Right lobe of liver (tissue), 6 donors: ENCODE measurements around the gene NLN. TPM values are rescaled to one million over a fixed set of nuclear protein-coding genes. Genes with fewer than 3 reads are reported as not detected.

Experiments
- ATAC-seq, 4 donors: fragments of 200-7000 bp; cut with Tn5 transposase; one replicate each; pipeline ENCODE4 v1.9.1; 2020; ENCODE audit warnings: mild to moderate bottlenecking in 4 of 4, moderate library complexity in 4 of 4
- DNase-seq, 3 donors: peaks; one replicate each; pipeline ENCODE4 v3.0.0-alpha.2; 2020
- H3K27ac ChIP-seq, 3 donors: fragments of 200-600 bp; one replicate each; pipeline ENCODE4 v1.8.0; 2022
- H3K27me3 ChIP-seq, 2 donors: fragments of 200-600 bp; one replicate each; pipeline ENCODE4 v1.8.0; 2022
- H3K36me3 ChIP-seq, 4 donors: fragments of 200-600 bp; sonication (generic) in 1 of 4; one replicate each; pipeline versions ENCODE4 v1.5.1 to v1.8.0; 2017 to 2022; ENCODE audit warnings: control low read depth in 1 of 4
- H3K4me1 ChIP-seq, 4 donors: fragments of 200-600 bp; sonication (generic) in 1 of 4; one replicate each; pipeline versions ENCODE4 v1.5.1 to v1.8.0; 2017 to 2022; ENCODE audit warnings: control low read depth in 1 of 4
- H3K4me3 ChIP-seq, 3 donors: fragments of 200-600 bp; one replicate each; pipeline ENCODE4 v1.8.0; 2022
- H3K9me3 ChIP-seq, 4 donors: fragments of 200-600 bp; sonication (generic) in 1 of 4; one replicate each; pipeline versions ENCODE4 v1.5.1 to v1.8.0; 2017 to 2022; ENCODE audit warnings: control low read depth in 1 of 4
- POLR2A ChIP-seq: fragments of 450-650 bp; IDR thresholded peaks from one replicate; pipeline ENCODE4 v1.6.1; 2017; ENCODE audit warnings: antibody characterized with exemption, mild to moderate bottlenecking
- WGBS: methylation state at CpG from one replicate; pipeline ENCODE4 v1.1.6; 2018; ENCODE audit warnings: low coverage, low lambda C conversion rate; ENCODE audit not compliant: insufficient coverage; ENCODE audit errors: missing lambda C conversion rate; 5-methylcytosine and 5-hydroxymethylcytosine counted together
- intact Hi-C, 2 donors: fragments of 100-400 bp; cut with DNase I; formaldehyde crosslinking; loops; one replicate each; pipeline versions ENCODE4 v1.11.2 to v1.14.1; 2022
- total RNA-seq, 6 experiments: library from RNA; depleted of rRNA in 2 of 6; stranded (reverse); fragments of >200 nt in 2 of 6; fragmentation: NEBNext Ultra II Directional in 3 of 6; extraction: Animal tissue kit (Norgen Biotek cat#: 25700) in 3 of 6; gene quantifications; one replicate each; pipeline versions ENCODE4 v1.1.0 to v1.2.4, GENCODE V29; 2016 to 2023
- TF ChIP-seq, protein P1 (sequence below), 4 donors: fragments of 200-600 bp in 3 of 4; fragments of 450-650 bp in 1 of 4; IDR thresholded peaks; one replicate each; pipeline versions ENCODE4 v1.5.1 to v1.8.0; 2016 to 2022; ENCODE audit warnings: antibody characterized with exemption in 4 of 4, mild to moderate bottlenecking in 2 of 4
- donor health status: DM: no; HTN: yes; CAD: no.
- donor health status: DM: no; HTN: no; CAD: no.
- donor health status: DM: no; HTN: no; CAD: no.
- donor health status: DM: no; HTN: yes; CAD: no.
- donor health status: DM: no; HTN: yes; CAD: no.

The NLN gene
- total RNA-seq, 6 experiments from 2014 or later, result 28.3 to 68.2 (median 36.7) TPM

- no peak overlapping the region for H3K27ac ChIP-seq
- no peak for ATAC-seq
- no peaks in the 10 kb centered on the region for H3K4me1 ChIP-seq
- no peaks in the 10 kb centered on the region for H3K36me3 ChIP-seq
- no peak overlapping the region for H3K4me3 ChIP-seq
- no peak for DNase-seq
- no peaks in the 10 kb centered on the region for H3K9me3 ChIP-seq
- no peak for TF ChIP-seq POLR2A
- TF ChIP-seq, protein P1, sequence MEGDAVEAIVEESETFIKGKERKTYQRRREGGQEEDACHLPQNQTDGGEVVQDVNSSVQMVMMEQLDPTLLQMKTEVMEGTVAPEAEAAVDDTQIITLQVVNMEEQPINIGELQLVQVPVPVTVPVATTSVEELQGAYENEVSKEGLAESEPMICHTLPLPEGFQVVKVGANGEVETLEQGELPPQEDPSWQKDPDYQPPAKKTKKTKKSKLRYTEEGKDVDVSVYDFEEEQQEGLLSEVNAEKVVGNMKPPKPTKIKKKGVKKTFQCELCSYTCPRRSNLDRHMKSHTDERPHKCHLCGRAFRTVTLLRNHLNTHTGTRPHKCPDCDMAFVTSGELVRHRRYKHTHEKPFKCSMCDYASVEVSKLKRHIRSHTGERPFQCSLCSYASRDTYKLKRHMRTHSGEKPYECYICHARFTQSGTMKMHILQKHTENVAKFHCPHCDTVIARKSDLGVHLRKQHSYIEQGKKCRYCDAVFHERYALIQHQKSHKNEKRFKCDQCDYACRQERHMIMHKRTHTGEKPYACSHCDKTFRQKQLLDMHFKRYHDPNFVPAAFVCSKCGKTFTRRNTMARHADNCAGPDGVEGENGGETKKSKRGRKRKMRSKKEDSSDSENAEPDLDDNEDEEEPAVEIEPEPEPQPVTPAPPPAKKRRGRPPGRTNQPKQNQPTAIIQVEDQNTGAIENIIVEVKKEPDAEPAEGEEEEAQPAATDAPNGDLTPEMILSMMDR (IDR thresholded peaks at IDR 0.05), result no peak
- WGBS, result 81% methylated on average over 3 of the region's 3 CpGs
- no peaks in the 10 kb centered on the region for H3K27me3 ChIP-seq
- intact Hi-C loops, result no loop called here
Observed at GRCh38 chr5:65874241-65874640, 152.2 kb downstream of the NLN start.

- no peak overlapping the region for H3K27ac ChIP-seq
- H3K4me1 ChIP-seq, result no peaks in the 10 kb centered on the region
- no peaks in the 10 kb centered on the region for H3K9me3 ChIP-seq
- intact Hi-C loops, result no loop called here
- TF ChIP-seq, protein P1 (IDR thresholded peaks at IDR 0.05), result no peak
- TF ChIP-seq POLR2A, result no peak
- DNase-seq (no peak), ATAC-seq (no peak)
- no peaks in the 10 kb centered on the region for H3K36me3 ChIP-seq
- no peaks in the 10 kb centered on the region for H3K27me3 ChIP-seq
- H3K4me3 ChIP-seq, result no peak overlapping the region
Observed at GRCh38 chr5:65876496-65876895, 154.5 kb downstream of the NLN start.

DNA sequence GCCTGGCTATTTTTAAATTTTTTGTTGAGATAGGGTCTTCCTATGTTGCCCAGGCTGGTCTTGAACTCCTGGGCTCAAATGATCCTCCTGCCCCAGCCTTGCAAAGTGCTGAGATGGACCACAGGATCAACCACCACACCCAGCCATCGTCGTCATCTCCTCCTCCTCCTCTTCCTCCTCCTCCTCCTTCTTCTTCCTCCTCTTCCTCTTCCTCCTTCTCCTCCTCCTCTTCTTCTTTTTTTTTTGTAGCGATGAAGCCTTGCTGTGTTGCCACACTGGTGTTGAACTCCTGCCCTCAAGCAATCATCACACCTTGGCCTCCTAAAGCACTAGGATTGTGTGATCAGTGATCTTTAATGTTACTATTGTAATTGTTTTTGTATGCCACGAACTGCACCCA lies 155.0 kb downstream of the NLN start:
- Histone ChIP-seq H3K36me3 (no peaks in the 10 kb centered on the region), H3K4me1 (no peaks in the 10 kb centered on the region), H3K9me3 (no peaks in the 10 kb centered on the region), H3K27me3 (no peaks in the 10 kb centered on the region), H3K27ac (no peak overlapping the region), H3K4me3 (no peak overlapping the region)
- intact Hi-C loops, result no loop called here
- ATAC-seq (no peak), DNase-seq (no peak)
- 65% methylated on average over 4 of the region's 4 CpGs for WGBS
- no peak for TF ChIP-seq POLR2A
- TF ChIP-seq, protein P1 (IDR thresholded peaks at IDR 0.05), result no peak

Other genes with a start within 250 kb of the NLN start
- gene ADAMTS6, start 240.3 kb upstream of the NLN start, total RNA-seq, result under 1 TPM; 0.17 to 0.56 (median 0.40) TPM
- gene CENPK, start 159.0 kb upstream of the NLN start, total RNA-seq, result 1 to 10 TPM in 3 of 6 experiments, under 1 TPM in 3; 0.33 to 4.3 (median 1.5) TPM
- 10 to 100 TPM; 11.4 to 24.0 (median 12.3) TPM for gene PPWD1, start 158.9 kb upstream of the NLN start, total RNA-seq
- 10 to 100 TPM in 1 of 6 experiments, 1 to 10 TPM in 5; 3.7 to 10.1 (median 7.6) TPM for gene TRIM23, start 97.9 kb upstream of the NLN start, total RNA-seq
- 1 to 10 TPM in 3 of 6 experiments, under 1 TPM in 3; 0.76 to 1.8 (median 1.2) TPM for gene SHLD3, start 97.2 kb upstream of the NLN start, total RNA-seq
- 10 to 100 TPM in 2 of 6 experiments, 1 to 10 TPM in 4; 6.7 to 14.3 (median 9.0) TPM for gene TRAPPC13, start 97.2 kb upstream of the NLN start, total RNA-seq
- gene SGTB, start 96 bp upstream of the NLN start, total RNA-seq, result 1 to 10 TPM; 1.9 to 5.0 (median 3.9) TPM
- gene ERBIN, start 204.4 kb downstream of the NLN start, total RNA-seq, result 10 to 100 TPM; 31.0 to 45.3 (median 32.8) TPM